ENCODE measurements around the gene ASIC2. TPM values are rescaled to one million over a fixed set of nuclear protein-coding genes. Genes with fewer than 3 reads are reported as not detected.

ASIC2 gene
- total RNA-seq, 1 experiment from 2014 or later, result not detected

DNA sequence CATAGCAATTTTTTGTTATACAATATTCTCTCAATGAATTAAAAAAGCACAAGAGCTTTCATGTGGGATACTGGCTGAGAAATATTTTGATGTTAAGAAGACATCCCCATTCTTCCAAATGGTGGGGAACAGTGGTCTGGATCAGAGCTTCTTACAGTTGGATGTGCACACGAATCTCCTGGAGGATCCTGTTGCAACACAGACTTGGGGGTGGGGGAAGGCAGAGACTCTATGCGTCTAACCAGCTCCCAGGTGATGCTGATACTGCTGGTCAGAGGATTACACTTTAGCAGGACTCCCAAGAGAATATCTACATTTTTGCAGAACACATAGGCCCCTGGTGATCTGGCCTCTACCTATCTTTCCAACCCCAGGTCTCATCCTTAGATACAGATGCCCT is 193.2 kb downstream of the ASIC2 start (continued):
- TF ChIP-seq, protein P1, sequence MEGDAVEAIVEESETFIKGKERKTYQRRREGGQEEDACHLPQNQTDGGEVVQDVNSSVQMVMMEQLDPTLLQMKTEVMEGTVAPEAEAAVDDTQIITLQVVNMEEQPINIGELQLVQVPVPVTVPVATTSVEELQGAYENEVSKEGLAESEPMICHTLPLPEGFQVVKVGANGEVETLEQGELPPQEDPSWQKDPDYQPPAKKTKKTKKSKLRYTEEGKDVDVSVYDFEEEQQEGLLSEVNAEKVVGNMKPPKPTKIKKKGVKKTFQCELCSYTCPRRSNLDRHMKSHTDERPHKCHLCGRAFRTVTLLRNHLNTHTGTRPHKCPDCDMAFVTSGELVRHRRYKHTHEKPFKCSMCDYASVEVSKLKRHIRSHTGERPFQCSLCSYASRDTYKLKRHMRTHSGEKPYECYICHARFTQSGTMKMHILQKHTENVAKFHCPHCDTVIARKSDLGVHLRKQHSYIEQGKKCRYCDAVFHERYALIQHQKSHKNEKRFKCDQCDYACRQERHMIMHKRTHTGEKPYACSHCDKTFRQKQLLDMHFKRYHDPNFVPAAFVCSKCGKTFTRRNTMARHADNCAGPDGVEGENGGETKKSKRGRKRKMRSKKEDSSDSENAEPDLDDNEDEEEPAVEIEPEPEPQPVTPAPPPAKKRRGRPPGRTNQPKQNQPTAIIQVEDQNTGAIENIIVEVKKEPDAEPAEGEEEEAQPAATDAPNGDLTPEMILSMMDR (IDR thresholded peaks at IDR 0.05 in 2 of 3, conservative IDR thresholded peaks at IDR 0.05 in 1 of 3; ENCODE audit: borderline replicate concordance in 1 of 3, insufficient read depth in 1 of 3, low read depth in 2 of 3, low read length in 2 of 3), result no peak
- TF ChIP-seq EZH2phosphoT487 (IDR thresholded peaks at IDR 0.05; ENCODE audit: borderline replicate concordance) (no peak), POLR2A (IDR thresholded peaks at IDR 0.05; ENCODE audit: borderline replicate concordance, extremely low read depth, insufficient read depth, insufficient read length) (no peak)

GRCh38 chr17:33099252-33099651 is 193.8 kb downstream of the ASIC2 start:
- ChIA-PET POLR2A (no interaction called here), CTCF (no interaction called here), RAD21 (ENCODE audit: low non-redundant PET in 1 of 2, low total read pairs in 2 of 2, uncharacterized antibody in 2 of 2, unreplicated experiment in 2 of 2) (no interaction called here)
- no TSS peak for BruUV-seq (replicated peaks)
- Histone ChIP-seq H3K9me2 (ENCODE audit: insufficient read depth) (no peaks in the 10 kb centered on the region), H3K4me1 (ENCODE audit: control insufficient read depth in 1 of 2, insufficient read depth in 2 of 2, low read length in 2 of 2) (no peaks in the 10 kb centered on the region), H3K79me2 (ENCODE audit: insufficient read depth, low read length) (no peaks in the 10 kb centered on the region), H3K9me3 (ENCODE audit: control insufficient read depth in 1 of 2, insufficient read depth in 1 of 2, low read depth in 1 of 2, low read length in 2 of 2) (no peaks in the 10 kb centered on the region), H4K20me1 (ENCODE audit: insufficient read depth) (no peaks in the 10 kb centered on the region), H3K4me2 (ENCODE audit: low read length) (no peak overlapping the region), H3K4me3 (replicated peaks in 1 of 2; ENCODE audit: low read depth in 1 of 2, low read length in 2 of 2) (no peak overlapping the region), H2AFZ (ENCODE audit: low read depth, low read length, poor library complexity, severe bottlenecking) (no peak overlapping the region), H3K36me3 (ENCODE audit: control insufficient read depth in 1 of 2, insufficient read depth in 2 of 2, low read length in 2 of 2) (no peaks in the 10 kb centered on the region), H3K27me3 (ENCODE audit: insufficient read depth, low read length) (peaks cover 31% of the 10 kb centered on the region; the same call in 1 of the 2 replicates), H3K27ac (ENCODE audit: low read depth, low read length) (no peak overlapping the region), H3K9ac (ENCODE audit: low read length) (no peak overlapping the region)
- ATAC-seq (no peak), DNase-seq (ENCODE audit: low read depth, low spot score) (no peak)
- intact Hi-C loops (cut with micrococcal nuclease), result no loop called here
- TF ChIP-seq, protein P1 (IDR thresholded peaks at IDR 0.05 in 2 of 3, conservative IDR thresholded peaks at IDR 0.05 in 1 of 3; ENCODE audit: borderline replicate concordance in 1 of 3, insufficient read depth in 1 of 3, low read depth in 2 of 3, low read length in 2 of 3), result no peak
- TF ChIP-seq RAD21 (IDR thresholded peaks at IDR 0.05; ENCODE audit: low read depth) (no peak), POLR2AphosphoS5 (IDR thresholded peaks at IDR 0.05; ENCODE audit: low read depth, low read length) (no peak), EGR1 (IDR thresholded peaks at IDR 0.05; ENCODE audit: low read depth) (no peak), SP1 (IDR thresholded peaks at IDR 0.05; ENCODE audit: low read depth) (no peak), EZH2phosphoT487 (IDR thresholded peaks at IDR 0.05; ENCODE audit: borderline replicate concordance) (no peak), TCF7L2 (IDR thresholded peaks at IDR 0.05; ENCODE audit: borderline replicate concordance, extremely low read depth, insufficient read depth, insufficient read length) (no peak), CBX3 (IDR thresholded peaks at IDR 0.05; ENCODE audit: low read depth) (no peak), ZFX (IDR thresholded peaks at IDR 0.05) (no peak), YY1 (IDR thresholded peaks at IDR 0.05; ENCODE audit: extremely low read depth, insufficient replicate concordance, low read depth, low read length) (no peak)
- TF ChIP-seq, protein P2, sequence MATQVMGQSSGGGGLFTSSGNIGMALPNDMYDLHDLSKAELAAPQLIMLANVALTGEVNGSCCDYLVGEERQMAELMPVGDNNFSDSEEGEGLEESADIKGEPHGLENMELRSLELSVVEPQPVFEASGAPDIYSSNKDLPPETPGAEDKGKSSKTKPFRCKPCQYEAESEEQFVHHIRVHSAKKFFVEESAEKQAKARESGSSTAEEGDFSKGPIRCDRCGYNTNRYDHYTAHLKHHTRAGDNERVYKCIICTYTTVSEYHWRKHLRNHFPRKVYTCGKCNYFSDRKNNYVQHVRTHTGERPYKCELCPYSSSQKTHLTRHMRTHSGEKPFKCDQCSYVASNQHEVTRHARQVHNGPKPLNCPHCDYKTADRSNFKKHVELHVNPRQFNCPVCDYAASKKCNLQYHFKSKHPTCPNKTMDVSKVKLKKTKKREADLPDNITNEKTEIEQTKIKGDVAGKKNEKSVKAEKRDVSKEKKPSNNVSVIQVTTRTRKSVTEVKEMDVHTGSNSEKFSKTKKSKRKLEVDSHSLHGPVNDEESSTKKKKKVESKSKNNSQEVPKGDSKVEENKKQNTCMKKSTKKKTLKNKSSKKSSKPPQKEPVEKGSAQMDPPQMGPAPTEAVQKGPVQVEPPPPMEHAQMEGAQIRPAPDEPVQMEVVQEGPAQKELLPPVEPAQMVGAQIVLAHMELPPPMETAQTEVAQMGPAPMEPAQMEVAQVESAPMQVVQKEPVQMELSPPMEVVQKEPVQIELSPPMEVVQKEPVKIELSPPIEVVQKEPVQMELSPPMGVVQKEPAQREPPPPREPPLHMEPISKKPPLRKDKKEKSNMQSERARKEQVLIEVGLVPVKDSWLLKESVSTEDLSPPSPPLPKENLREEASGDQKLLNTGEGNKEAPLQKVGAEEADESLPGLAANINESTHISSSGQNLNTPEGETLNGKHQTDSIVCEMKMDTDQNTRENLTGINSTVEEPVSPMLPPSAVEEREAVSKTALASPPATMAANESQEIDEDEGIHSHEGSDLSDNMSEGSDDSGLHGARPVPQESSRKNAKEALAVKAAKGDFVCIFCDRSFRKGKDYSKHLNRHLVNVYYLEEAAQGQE (IDR thresholded peaks at IDR 0.05; ENCODE audit: low read depth), result no peak
- TF ChIP-seq, protein P3, sequence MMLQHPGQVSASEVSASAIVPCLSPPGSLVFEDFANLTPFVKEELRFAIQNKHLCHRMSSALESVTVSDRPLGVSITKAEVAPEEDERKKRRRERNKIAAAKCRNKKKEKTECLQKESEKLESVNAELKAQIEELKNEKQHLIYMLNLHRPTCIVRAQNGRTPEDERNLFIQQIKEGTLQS (IDR thresholded peaks at IDR 0.05), result no peak
- TF ChIP-seq, protein P4, sequence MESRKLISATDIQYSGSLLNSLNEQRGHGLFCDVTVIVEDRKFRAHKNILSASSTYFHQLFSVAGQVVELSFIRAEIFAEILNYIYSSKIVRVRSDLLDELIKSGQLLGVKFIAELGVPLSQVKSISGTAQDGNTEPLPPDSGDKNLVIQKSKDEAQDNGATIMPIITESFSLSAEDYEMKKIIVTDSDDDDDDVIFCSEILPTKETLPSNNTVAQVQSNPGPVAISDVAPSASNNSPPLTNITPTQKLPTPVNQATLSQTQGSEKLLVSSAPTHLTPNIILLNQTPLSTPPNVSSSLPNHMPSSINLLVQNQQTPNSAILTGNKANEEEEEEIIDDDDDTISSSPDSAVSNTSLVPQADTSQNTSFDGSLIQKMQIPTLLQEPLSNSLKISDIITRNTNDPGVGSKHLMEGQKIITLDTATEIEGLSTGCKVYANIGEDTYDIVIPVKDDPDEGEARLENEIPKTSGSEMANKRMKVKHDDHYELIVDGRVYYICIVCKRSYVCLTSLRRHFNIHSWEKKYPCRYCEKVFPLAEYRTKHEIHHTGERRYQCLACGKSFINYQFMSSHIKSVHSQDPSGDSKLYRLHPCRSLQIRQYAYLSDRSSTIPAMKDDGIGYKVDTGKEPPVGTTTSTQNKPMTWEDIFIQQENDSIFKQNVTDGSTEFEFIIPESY (IDR thresholded peaks at IDR 0.05; ENCODE audit: extremely low read depth, insufficient replicate concordance, low read length), result no peak
